Dermis blood vessel endothelial cell (primary cell): Measurements from ENCODE around the gene C3. TPM values are rescaled to one million over a fixed set of nuclear protein-coding genes. Genes with fewer than 3 reads are reported as not detected.
A peak's percentile ranks its signal among the peaks of the same experiment; 100 is the strongest.

Source experiments
- DNase-seq: peaks from one replicate; pipeline ENCODE4 v3.0.0; 2010
- total RNA-seq: library from RNA; depleted of rRNA; stranded (reverse); fragments of >200 nt; gene quantifications from 2 replicates; pipeline ENCODE4 v1.2.3, GENCODE V29; 2014

Gene C3
- total RNA-seq, 1 donor from 2014 or later = 33.5 TPM

DNA sequence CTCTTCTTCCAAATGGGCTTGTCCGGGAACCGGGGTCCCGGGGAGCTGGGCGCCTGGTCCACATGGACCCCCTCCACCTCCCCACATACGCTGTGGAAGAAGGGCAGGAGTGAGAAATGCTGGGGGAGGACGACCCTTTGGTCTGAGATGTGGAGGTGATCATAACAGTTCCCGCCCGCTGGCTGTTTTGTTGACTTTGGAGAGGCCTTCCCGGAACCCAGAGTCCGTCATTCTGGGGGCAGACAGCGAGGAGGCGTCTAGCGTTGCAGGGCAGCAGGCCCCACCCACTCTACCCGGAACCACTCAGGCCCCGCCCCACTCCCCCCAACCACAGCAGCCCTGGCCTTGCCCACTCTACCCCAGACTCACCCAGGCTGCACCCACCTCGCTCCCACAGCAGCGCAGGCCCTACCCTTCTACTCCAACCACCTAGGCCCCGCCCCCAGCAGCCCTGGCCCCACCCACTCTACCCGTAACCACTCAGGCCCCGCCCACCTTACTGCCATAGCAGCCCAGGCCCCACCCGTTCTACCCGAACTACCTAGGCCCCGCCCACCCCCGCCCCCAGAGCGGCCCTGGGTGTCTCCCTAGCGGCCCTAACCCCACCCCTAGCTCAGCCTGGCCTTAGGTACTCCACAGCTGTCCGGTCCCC is 9.8 kb upstream of the C3 start:
- DNase-seq = no peak

DNA sequence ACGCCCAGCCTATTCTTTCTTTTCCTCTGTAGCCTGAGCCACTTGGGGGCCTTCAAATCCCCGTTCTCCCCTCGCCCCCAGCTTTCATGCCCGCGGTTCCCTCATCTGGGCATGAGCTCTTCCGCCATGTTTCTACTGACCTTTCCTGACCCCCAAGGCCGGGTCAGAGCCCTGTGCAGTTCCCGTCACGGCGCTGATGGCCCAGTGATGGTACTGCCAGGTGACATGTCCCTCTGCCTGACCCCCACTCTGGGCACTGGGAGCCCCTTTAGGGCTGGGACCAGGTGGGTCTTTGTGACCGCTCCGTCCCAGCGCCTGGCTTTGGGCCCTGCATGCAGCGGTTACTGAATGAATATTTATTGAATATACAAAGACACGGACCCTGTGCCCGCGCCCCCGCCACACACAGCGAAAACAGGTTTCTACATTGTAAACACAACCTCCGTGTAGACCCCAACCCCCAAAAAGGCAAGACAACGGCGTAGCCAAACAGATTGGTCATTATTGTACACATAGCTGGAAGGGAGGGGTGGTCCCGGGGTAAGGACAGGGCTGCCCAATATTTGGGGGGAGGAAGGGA is 9.2 kb upstream of the C3 start:
- no peak for DNase-seq

DNA sequence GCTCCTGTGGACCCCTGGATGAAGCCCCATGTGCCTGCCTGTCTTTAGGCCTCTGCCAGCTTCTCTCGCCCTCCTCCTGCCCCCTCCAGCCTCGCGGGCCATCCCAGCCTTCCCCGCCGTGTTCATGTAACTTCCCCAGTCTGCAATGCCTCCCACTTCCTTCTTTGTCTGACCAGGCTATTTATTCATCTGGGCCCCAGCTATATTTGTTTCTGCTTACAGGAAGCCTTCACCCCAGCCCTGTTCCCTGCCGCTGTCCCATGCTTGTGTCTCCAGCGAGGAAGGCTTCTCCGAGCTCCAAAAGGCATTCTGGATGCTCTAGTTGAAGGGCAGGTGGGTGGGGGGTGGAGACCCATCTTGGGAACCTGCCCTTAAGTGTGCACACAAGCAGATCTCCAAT is 7.9 kb upstream of the C3 start:
- peak; percentile 34 for DNase-seq

DNA sequence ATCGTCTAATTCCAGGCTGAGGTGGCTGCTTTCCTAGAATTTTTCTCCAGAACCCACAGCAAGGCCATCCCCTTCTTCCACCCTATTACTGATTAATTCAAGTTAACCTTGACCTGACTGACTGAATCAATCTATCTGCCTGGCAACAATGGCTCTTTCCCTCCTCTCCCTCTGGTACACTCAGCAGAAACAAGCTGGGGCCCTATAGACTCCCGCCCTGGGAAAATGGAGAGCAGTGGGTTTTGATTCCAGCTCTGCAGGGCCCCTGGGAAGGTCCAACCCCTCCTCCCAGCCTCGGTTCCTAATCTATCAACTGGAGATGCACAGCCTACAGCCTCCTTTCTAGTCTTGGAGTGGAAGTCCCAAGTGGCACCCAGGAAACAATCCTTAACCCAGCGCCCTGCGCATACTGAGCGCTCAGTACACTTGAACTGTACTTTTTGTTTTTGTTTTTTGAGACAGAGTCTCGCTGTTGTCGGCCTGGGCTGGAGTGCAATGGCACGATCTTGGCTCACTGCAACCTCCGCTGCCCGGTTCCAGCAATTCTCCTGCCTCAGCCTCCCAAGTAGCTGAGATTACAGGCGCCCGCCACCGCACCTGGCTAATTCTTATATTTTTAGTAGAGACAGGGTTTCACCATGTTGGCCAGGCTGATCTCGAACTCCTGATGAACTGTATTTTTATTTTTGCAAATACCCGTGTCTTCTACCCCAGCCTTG is 5.2 kb upstream of the C3 start:
- DNase-seq = no peak

GRCh38 chr19:6724631-6725492 is 4.4 kb upstream of the C3 start:
- DNase-seq = no peak

GRCh38 chr19:6723738-6724137 is 3.3 kb upstream of the C3 start:
- DNase-seq = no peak

GRCh38 chr19:6723108-6723618 is 2.7 kb upstream of the C3 start:
- no peak for DNase-seq

- DNase-seq = no peak
Measured at GRCh38 chr19:6721773-6722172, 1.3 kb upstream of the C3 start.

GRCh38 chr19:6721138-6721474 is 656 bp upstream of the C3 start:
- DNase-seq = no peak

- no peak for DNase-seq
Measured at GRCh38 chr19:6719992-6720368, 470 bp downstream of the C3 start.

GRCh38 chr19:6719540-6719861 is 949 bp downstream of the C3 start:
- no peak for DNase-seq

DNA sequence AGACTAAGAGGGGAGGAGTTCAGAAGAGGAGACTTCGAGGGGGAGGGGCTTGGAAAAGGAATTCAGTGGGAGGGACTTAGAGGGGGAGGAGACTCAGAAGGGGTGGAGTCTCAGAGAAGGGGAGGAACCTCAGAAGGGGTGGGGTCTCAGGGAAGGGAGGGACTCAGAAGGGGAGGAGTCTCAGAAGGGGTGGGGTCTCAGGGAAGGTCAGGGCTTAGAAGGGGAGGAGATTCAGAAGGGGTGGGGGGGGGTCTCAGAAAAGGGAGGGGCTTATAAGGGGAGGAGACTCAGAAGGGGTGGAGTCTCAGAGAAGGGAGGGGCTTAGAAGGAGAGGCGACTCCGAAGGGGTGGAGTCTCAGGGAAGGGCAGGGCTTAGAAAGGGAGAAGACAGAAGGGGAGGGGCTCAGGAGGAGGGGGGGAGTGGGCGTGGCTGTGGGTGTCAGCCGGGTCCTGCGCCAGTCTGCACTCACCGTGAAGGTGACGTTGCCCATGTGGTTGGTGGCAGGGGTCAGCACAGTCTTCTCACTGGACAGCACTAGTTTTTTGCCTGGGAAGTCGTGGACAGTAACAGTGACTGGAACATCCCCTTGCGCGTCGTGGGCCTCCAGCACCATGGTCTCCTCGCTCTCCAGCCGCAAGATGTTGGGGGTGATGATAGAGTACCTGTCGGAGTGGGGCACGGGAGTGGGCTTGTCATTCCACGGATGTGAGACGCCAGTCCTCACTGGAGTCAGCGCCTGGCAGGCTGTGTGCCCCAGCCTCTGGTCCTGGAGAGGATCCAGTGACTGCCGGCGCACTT is 1.5 kb downstream of the C3 start:
- DNase-seq = peak; percentile 32

DNA sequence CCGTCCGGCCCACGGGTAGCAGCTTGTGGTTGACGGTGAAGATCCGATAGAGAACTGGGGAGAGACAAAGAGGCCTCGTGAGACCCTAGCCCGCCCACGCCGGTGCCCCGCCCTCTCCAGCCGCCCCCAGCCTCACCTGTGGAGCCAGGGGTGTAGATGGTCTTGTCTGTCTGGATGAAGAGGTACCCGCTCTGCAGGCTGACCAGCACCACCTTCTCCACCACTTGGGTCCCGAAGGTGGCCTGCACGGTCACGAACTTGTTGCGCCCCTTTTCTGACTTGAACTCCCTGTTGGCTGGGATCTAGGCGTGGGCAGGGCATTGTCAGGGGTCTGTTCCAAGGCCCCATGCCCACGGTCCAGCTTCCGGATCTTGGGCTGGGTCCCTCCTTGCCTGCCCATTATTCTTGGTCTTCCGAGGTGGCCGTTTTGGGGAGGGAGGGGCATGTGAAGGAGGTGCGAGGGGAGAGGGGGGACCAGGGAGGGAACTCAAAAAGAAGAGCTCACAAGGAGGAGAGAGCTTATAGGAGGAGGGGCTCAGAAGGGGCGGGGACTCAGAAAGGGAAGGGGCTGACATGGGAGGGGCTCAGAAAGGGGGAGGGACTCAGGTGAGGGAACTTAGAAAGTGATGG is 2.2 kb downstream of the C3 start:
- DNase-seq = no peak

DNA sequence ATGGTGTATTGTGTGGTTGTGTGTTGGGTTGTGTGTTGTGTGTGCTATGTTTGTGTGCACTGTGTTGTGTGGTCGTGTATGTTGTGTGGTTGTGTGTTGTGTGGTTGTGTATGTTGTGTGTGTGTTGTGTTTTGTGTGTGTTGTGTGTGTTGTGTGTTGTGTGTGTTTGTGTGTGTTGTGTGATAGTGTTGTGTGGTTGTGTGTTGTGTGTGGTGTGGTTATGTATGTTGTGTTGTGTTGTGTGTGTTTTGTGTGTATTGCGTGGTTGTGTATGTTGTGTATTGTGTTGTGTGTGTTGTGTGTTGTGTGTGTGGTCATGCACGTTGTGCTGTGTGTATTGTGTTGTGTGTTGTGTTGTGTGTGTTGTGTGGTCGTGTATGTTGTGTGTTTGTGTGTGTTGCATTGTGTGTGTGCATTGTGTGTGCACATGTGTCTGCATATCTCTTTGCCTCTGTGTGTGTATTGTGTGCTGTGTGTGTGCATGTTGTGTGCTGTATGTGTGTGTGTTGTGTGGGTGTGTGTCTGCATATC is 2.9 kb downstream of the C3 start:
- no peak for DNase-seq

DNA sequence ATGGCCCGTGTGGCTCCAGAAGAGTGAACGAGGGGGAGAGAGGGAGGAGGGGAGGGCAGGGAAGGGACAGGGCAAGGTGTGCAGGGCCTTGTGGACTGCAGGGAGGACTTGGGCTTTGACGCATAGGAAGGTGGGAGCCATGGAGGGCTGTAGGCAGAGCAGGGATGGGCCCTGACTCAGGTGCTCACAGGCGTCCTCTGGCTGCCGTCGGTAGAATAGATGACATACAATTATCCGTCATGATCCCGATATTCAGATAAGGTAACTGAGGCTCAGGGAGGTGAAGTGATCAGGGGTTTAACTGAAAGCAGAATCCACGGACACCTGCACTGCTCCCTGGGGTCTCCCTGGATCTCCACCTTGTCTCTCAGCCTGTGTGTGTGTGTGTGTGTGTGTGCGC is 3.4 kb downstream of the C3 start:
- DNase-seq = no peak

DNA sequence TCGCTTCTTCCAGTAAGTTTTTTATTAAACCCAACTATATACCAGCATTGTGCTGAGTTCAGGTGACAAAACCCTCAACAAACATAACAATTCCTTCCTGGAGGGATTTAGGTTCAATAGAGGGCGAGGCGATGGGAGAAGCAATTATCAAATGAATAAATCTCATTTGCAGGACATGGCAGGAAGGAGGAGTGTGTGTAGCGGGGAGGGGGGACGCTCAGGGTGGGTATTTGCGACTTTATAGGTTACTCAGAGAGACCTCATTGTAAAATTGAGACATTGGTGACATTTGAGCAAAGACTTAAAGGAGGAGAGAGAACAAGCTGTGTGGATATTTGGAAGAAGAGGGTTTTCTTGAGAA is 3.9 kb downstream of the C3 start:
- no peak for DNase-seq

DNA sequence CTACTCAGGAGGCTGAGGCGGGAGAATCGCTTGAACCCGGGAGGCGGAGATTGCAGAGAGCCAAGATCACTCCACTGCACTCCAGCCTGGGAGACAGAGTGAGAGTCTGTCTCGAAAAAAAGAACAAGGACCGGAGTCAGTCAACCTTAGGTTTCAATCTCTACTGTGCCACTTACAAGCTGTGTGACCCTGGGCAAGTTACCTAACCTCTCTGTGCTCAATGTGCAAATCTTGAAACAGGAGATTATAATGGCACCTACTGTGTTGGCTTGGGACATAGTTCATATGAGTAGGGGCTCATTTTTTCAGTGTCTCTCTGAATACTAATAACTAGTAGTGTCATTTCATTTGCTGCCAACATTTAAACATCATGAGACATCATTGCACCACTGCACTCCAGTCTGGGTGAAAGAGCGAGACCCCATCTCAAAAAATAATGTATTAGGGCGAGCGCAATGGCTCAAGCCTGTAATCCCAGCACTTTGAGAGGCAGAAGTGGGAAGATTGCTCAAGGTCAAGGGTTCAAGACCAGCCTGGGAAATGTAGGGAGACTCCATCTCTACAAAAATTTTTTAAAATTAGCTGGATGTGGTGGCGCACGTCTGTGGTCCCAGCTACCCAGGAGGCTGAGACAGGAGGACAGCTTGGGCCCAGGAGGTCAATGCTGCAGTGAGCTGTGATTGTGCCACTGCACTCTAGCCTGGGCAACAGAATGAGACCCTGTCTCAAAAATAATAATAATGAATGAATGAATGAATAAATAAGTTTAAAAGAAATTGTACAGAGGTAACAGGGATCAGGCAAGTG is 5.5 kb downstream of the C3 start:
- no peak for DNase-seq

- DNase-seq = no peak
Measured at GRCh38 chr19:6713773-6714692, 6.4 kb downstream of the C3 start.

GRCh38 chr19:6712692-6713670 is 7.5 kb downstream of the C3 start:
- no peak for DNase-seq
